Measurements from ENCODE around the gene MAGI2.

GRCh38 chr7:77983973-77984372 is 1469.5 kb downstream of the MAGI2 start:
- TF ChIP-seq EZH2 (IDR thresholded peaks at IDR 0.05; ENCODE audit: borderline replicate concordance, low read depth, low read length, poor library complexity, severe bottlenecking) (no peak), CTCF (conservative IDR thresholded peaks at IDR 0.05; ENCODE audit: low read depth, low read length) (no peak)

All from A673 (cell line).